Measurements from ENCODE around the gene PTGER2. TPM values are rescaled to one million over a fixed set of nuclear protein-coding genes. Genes with fewer than 3 reads are reported as not detected.

The PTGER2 gene
- total RNA-seq, 1 experiment from 2014 or later: not detected

GRCh38 chr14:52356025-52356424 lies 41.9 kb downstream of the PTGER2 start:
- Histone ChIP-seq H3K27ac (ENCODE audit: low read depth, low read length, poor library complexity, severe bottlenecking) (no peak overlapping the region), H3K4me3 (ENCODE audit: low read depth, low read length, poor library complexity, severe bottlenecking) (no peak overlapping the region), H3K27me3 (replicated peaks; ENCODE audit: insufficient read depth, low read depth, low read length, poor library complexity) (no peaks in the 10 kb centered on the region), H3K36me3 (ENCODE audit: insufficient read depth, low read length, poor library complexity, severe bottlenecking) (no peaks in the 10 kb centered on the region), H3K9me3 (ENCODE audit: low read depth, low read length, poor library complexity, severe bottlenecking) (no peaks in the 10 kb centered on the region), H3K4me1 (ENCODE audit: insufficient read depth, low read length, poor library complexity, severe bottlenecking) (peaks cover 3% of the 10 kb centered on the region)
- intact Hi-C loops (cut with micrococcal nuclease; ENCODE audit: unreplicated experiment): no loop called here
- CTCF ChIA-PET: no interaction called here
- TF ChIP-seq CTCF (conservative IDR thresholded peaks at IDR 0.05; ENCODE audit: low read depth, low read length) (no peak), EZH2 (IDR thresholded peaks at IDR 0.05; ENCODE audit: borderline replicate concordance, low read depth, low read length, poor library complexity, severe bottlenecking) (no peak)
- DNase-seq (ENCODE audit: low spot score): no peak
- POLR2A ChIA-PET (ENCODE audit: low non-redundant PET): no interaction called here
- BruUV-seq (replicated peaks): no TSS peak

- ChIA-PET CTCF (no interaction called here), POLR2A (ENCODE audit: low non-redundant PET) (no interaction called here)
These were observed 46.7 kb downstream of the PTGER2 start for GRCh38 chr14:52360831-52361230.

GRCh38 chr14:52363041-52363704 lies 49.1 kb downstream of the PTGER2 start:
- TF ChIP-seq CTCF (conservative IDR thresholded peaks at IDR 0.05; ENCODE audit: low read depth, low read length) (no peak), EZH2 (IDR thresholded peaks at IDR 0.05; ENCODE audit: borderline replicate concordance, low read depth, low read length, poor library complexity, severe bottlenecking) (no peak)
- Histone ChIP-seq H3K4me1 (ENCODE audit: insufficient read depth, low read length, poor library complexity, severe bottlenecking) (no peaks in the 10 kb centered on the region), H3K27me3 (replicated peaks; ENCODE audit: insufficient read depth, low read depth, low read length, poor library complexity) (no peaks in the 10 kb centered on the region), H3K36me3 (ENCODE audit: insufficient read depth, low read length, poor library complexity, severe bottlenecking) (no peaks in the 10 kb centered on the region), H3K4me3 (ENCODE audit: low read depth, low read length, poor library complexity, severe bottlenecking) (no peak overlapping the region), H3K9me3 (ENCODE audit: low read depth, low read length, poor library complexity, severe bottlenecking) (no peaks in the 10 kb centered on the region), H3K27ac (ENCODE audit: low read depth, low read length, poor library complexity, severe bottlenecking) (no peak overlapping the region)
- CTCF ChIA-PET: no interaction called here
- no TSS peak for BruUV-seq (replicated peaks)
- POLR2A ChIA-PET (ENCODE audit: low non-redundant PET): no interaction called here
- intact Hi-C loops (cut with micrococcal nuclease; ENCODE audit: unreplicated experiment): no loop called here
- no peak for DNase-seq (ENCODE audit: low spot score)

More at GRCh38 chr14:52360831-52361230, 46.7 kb downstream of the PTGER2 start:
- Histone ChIP-seq H3K9me3 (ENCODE audit: low read depth, low read length, poor library complexity, severe bottlenecking) (no peaks in the 10 kb centered on the region), H3K27me3 (replicated peaks; ENCODE audit: insufficient read depth, low read depth, low read length, poor library complexity) (no peaks in the 10 kb centered on the region), H3K4me3 (ENCODE audit: low read depth, low read length, poor library complexity, severe bottlenecking) (no peak overlapping the region), H3K27ac (ENCODE audit: low read depth, low read length, poor library complexity, severe bottlenecking) (no peak overlapping the region), H3K4me1 (ENCODE audit: insufficient read depth, low read length, poor library complexity, severe bottlenecking) (no peaks in the 10 kb centered on the region), H3K36me3 (ENCODE audit: insufficient read depth, low read length, poor library complexity, severe bottlenecking) (no peaks in the 10 kb centered on the region)
- no TSS peak for BruUV-seq (replicated peaks)
- DNase-seq (ENCODE audit: low spot score): no peak
- intact Hi-C loops (cut with micrococcal nuclease; ENCODE audit: unreplicated experiment): no loop called here
- TF ChIP-seq CTCF (conservative IDR thresholded peaks at IDR 0.05; ENCODE audit: low read depth, low read length): no peak
- no peak for TF ChIP-seq EZH2 (IDR thresholded peaks at IDR 0.05; ENCODE audit: borderline replicate concordance, low read depth, low read length, poor library complexity, severe bottlenecking)

Data from A673 (cell line).